Measurements from ENCODE around the gene OR52L1. TPM values are rescaled to one million over a fixed set of nuclear protein-coding genes. Genes with fewer than 3 reads are reported as not detected.

Gene OR52L1
- total RNA-seq: under 1 TPM in 2 of 8 experiments, not detected in 6; 0.21 to 0.62 TPM

- in situ Hi-C loops (cut with MboI; ENCODE audit: low pct_unique_long_range_greater_than_20kb in 2 of 9, low sequenced_read_pairs in 9 of 9, unreplicated experiment in 9 of 9): no loop called here
- H3K4me1 ChIP-seq (replicated peaks in 1 of 2): no peaks in the 10 kb centered on the region
These were observed at the start of gene OR52L1 for GRCh38 chr11:5986885-5987284. TSS of gene OR52L1 (minus strand) at chr11:5986985. CDS start at chr11:5986930, 55 bp downstream.

GRCh38 chr11:6030708-6031405 is 44.1 kb upstream of the OR52L1 start, which contains the start of gene OR56A1:
TSS of gene OR56A1 (minus strand) at chr11:6030758. CDS start at chr11:6027692, 3,066 bp downstream.
- no peak within 1 kb of the TSS for H3K27ac ChIP-seq
- no peaks in the 10 kb centered on the region for H3K4me1 ChIP-seq (replicated peaks in 1 of 2)
- 0 to 79% (median 46%) methylated on average over 1 of the region's 1 CpG for WGBS, 10 experiments
- ATAC-seq (replicated peaks in 6 of 8): no peak
- no peak within 1 kb of the TSS for H3K4me3 ChIP-seq
- in situ Hi-C loops (cut with MboI; ENCODE audit: low pct_unique_long_range_greater_than_20kb in 2 of 9, low sequenced_read_pairs in 9 of 9, unreplicated experiment in 9 of 9): loop anchor here in 2 of 9 experiments (25.0 kb wide), 2 partner anchors 281 to 306 kb away; partner anchors contain the start of gene CAVIN3 (in 1 of the 2)

More at GRCh38 chr11:5986885-5987284, at the start of gene OR52L1:
- no peak for ATAC-seq (replicated peaks in 6 of 8)
- 0 to 60% (median 20%) methylated on average over 1 of the region's 1 CpG; no CpG with 5 or more reads in 1 of the 10 experiments for WGBS, 10 experiments
- Histone ChIP-seq H3K4me3 (no peak within 1 kb of the TSS), H3K27ac (no peak within 1 kb of the TSS)

GRCh38 chr11:6027501-6027900 is 40.7 kb upstream of the OR52L1 start:
- Histone ChIP-seq H3K4me3 (no peak overlapping the region), H3K27ac (no peak overlapping the region), H3K4me1 (replicated peaks in 1 of 2) (no peaks in the 10 kb centered on the region)
- ATAC-seq (replicated peaks in 6 of 8): no peak
- in situ Hi-C loops (cut with MboI; ENCODE audit: low pct_unique_long_range_greater_than_20kb in 2 of 9, low sequenced_read_pairs in 9 of 9, unreplicated experiment in 9 of 9): loop anchor here in 2 of 9 experiments (25.0 kb wide), 2 partner anchors 285 to 310 kb away; partner anchors contain the start of gene CAVIN3 (in 1 of the 2)
- 60 to 100% (median 88%) methylated on average over 1 of the region's 1 CpG; no CpG with 5 or more reads in 7 of the 10 experiments for WGBS, 10 experiments

- no peak overlapping the region for H3K27ac ChIP-seq
- 82% methylated on average over 2 of the region's 2 CpGs; no CpG with 5 or more reads in 9 of the 10 experiments for WGBS, 10 experiments
- no peak for ATAC-seq (replicated peaks in 6 of 8)
- no peak overlapping the region for H3K4me3 ChIP-seq
- no peaks in the 10 kb centered on the region for H3K4me1 ChIP-seq (replicated peaks in 1 of 2)
- in situ Hi-C loops (cut with MboI; ENCODE audit: low pct_unique_long_range_greater_than_20kb in 2 of 9, low sequenced_read_pairs in 9 of 9, unreplicated experiment in 9 of 9): loop anchor here in 2 of 9 experiments (25.0 kb wide), 2 partner anchors 287 to 312 kb away; partner anchors contain the start of gene CAVIN3 (in 1 of the 2)
These were observed 38.3 kb upstream of the OR52L1 start for GRCh38 chr11:6025056-6025455.

GRCh38 chr11:6022956-6023355 is 36.2 kb upstream of the OR52L1 start:
- ATAC-seq (replicated peaks in 6 of 8): peak in 5 of 8 experiments; percentile 38 to 75 (median 58)
- 0 to 40% (median 3%) methylated on average over 1 to 4 of the region's 4 CpGs; no CpG with 5 or more reads in 1 of the 10 experiments for whole genome bisulfite sequencing, 10 experiments
- in situ Hi-C loops (cut with MboI; ENCODE audit: low pct_unique_long_range_greater_than_20kb in 2 of 9, low sequenced_read_pairs in 9 of 9, unreplicated experiment in 9 of 9): loop anchor here in 4 of 9 experiments (25.0 kb wide), 3 partner anchors 289 to 339 kb away; partner anchors contain the start of gene CAVIN3 (in 1 of the 4)

GRCh38 chr11:6013042-6013441 is 26.3 kb upstream of the OR52L1 start:
- in situ Hi-C loops (cut with MboI; ENCODE audit: low pct_unique_long_range_greater_than_20kb in 2 of 9, low sequenced_read_pairs in 9 of 9, unreplicated experiment in 9 of 9): loop anchor here in 4 of 9 experiments (25.0 kb wide), 3 partner anchors 299 to 349 kb away; partner anchors contain the start of gene CAVIN3 (in 1 of the 4)
- 60% methylated on average over 3 of the region's 3 CpGs; no CpG with 5 or more reads in 9 of the 10 experiments for WGBS, 10 experiments

More at GRCh38 chr11:6022956-6023355, 36.2 kb upstream of the OR52L1 start:
- H3K27ac ChIP-seq: no peak overlapping the region
- no peaks in the 10 kb centered on the region for H3K4me1 ChIP-seq (replicated peaks in 1 of 2)
- H3K4me3 ChIP-seq: no peak overlapping the region

GRCh38 chr11:6012035-6012668 is 25.4 kb upstream of the OR52L1 start:
- Histone ChIP-seq H3K4me3 (no peak overlapping the region), H3K27ac (no peak overlapping the region), H3K4me1 (replicated peaks in 1 of 2) (no peaks in the 10 kb centered on the region)
- 0 to 100% (median 62%) methylated on average over 1 to 3 of the region's 4 CpGs; no CpG with 5 or more reads in 3 of the 10 experiments for WGBS, 10 experiments
- in situ Hi-C loops (cut with MboI; ENCODE audit: low pct_unique_long_range_greater_than_20kb in 2 of 9, low sequenced_read_pairs in 9 of 9, unreplicated experiment in 9 of 9): loop anchor here in 4 of 9 experiments (25.0 kb wide), 3 partner anchors 300 to 350 kb away; partner anchors contain the start of gene CAVIN3 (in 1 of the 4)
- ATAC-seq (replicated peaks in 6 of 8): no peak

More at GRCh38 chr11:6013042-6013441, 26.3 kb upstream of the OR52L1 start:
- Histone ChIP-seq H3K4me3 (no peak overlapping the region), H3K27ac (no peak overlapping the region), H3K4me1 (replicated peaks in 1 of 2) (no peaks in the 10 kb centered on the region)
- ATAC-seq (replicated peaks in 6 of 8): no peak

- Histone ChIP-seq H3K4me1 (replicated peaks in 1 of 2) (no peaks in the 10 kb centered on the region), H3K4me3 (no peak within 1 kb of the TSS), H3K27ac (no peak within 1 kb of the TSS)
- in situ Hi-C loops (cut with MboI; ENCODE audit: low pct_unique_long_range_greater_than_20kb in 2 of 9, low sequenced_read_pairs in 9 of 9, unreplicated experiment in 9 of 9): loop anchor here in 4 of 9 experiments (25.0 kb wide), 3 partner anchors 305 to 355 kb away; partner anchors contain the start of gene CAVIN3 (in 1 of the 4)
- ATAC-seq (replicated peaks in 6 of 8): no peak
These were observed 20.1 kb upstream of the OR52L1 start, which contains the start of gene OR56A4 for GRCh38 chr11:6006846-6007245. TSS of gene OR56A4 (minus strand) at chr11:6006946. CDS start at chr11:6002992, 3,954 bp downstream.

GRCh38 chr11:6006395-6006794 is 19.6 kb upstream of the OR52L1 start:
- Histone ChIP-seq H3K4me1 (replicated peaks in 1 of 2) (no peaks in the 10 kb centered on the region), H3K4me3 (no peak overlapping the region), H3K27ac (no peak overlapping the region)
- no peak for ATAC-seq (replicated peaks in 6 of 8)
- in situ Hi-C loops (cut with MboI; ENCODE audit: low pct_unique_long_range_greater_than_20kb in 2 of 9, low sequenced_read_pairs in 9 of 9, unreplicated experiment in 9 of 9): loop anchor here in 4 of 9 experiments (25.0 kb wide), 3 partner anchors 306 to 356 kb away; partner anchors contain the start of gene CAVIN3 (in 1 of the 4)

- Histone ChIP-seq H3K4me1 (replicated peaks in 1 of 2) (no peaks in the 10 kb centered on the region), H3K27ac (no peak overlapping the region), H3K4me3 (no peak overlapping the region)
- no peak for ATAC-seq (replicated peaks in 6 of 8)
- in situ Hi-C loops (cut with MboI; ENCODE audit: low pct_unique_long_range_greater_than_20kb in 2 of 9, low sequenced_read_pairs in 9 of 9, unreplicated experiment in 9 of 9): loop anchor here in 4 of 9 experiments (25.0 kb wide), 3 partner anchors 310 to 360 kb away; partner anchors contain the start of gene CAVIN3 (in 1 of the 4)
- 0 to 91% (median 85%) methylated on average over 1 to 5 of the region's 7 CpGs; no CpG with 5 or more reads in 5 of the 10 experiments for WGBS, 10 experiments
These were observed 15.5 kb upstream of the OR52L1 start for GRCh38 chr11:6002202-6002699.

GRCh38 chr11:5994791-5995190 is 8.0 kb upstream of the OR52L1 start:
- no peak for ATAC-seq (replicated peaks in 6 of 8)
- in situ Hi-C loops (cut with MboI; ENCODE audit: low pct_unique_long_range_greater_than_20kb in 2 of 9, low sequenced_read_pairs in 9 of 9, unreplicated experiment in 9 of 9): no loop called here
- 0 to 83% (median 72%) methylated on average over 1 to 7 of the region's 14 CpGs; no CpG with 5 or more reads in 3 of the 10 experiments for WGBS, 10 experiments
- Histone ChIP-seq H3K4me3 (no peak overlapping the region), H3K4me1 (replicated peaks in 1 of 2) (no peaks in the 10 kb centered on the region), H3K27ac (no peak overlapping the region)

- ATAC-seq (replicated peaks in 6 of 8): peak in 3 of 8 experiments; percentile 65 to 71 (median 71)
- Histone ChIP-seq H3K4me3 (no peak overlapping the region), H3K27ac (no peak overlapping the region), H3K4me1 (replicated peaks in 1 of 2) (no peaks in the 10 kb centered on the region)
- WGBS, 10 experiments: 0 to 90% (median 51%) methylated on average over 1 to 3 of the region's 3 CpGs; no CpG with 5 or more reads in 4 of the 10 experiments
- in situ Hi-C loops (cut with MboI; ENCODE audit: low pct_unique_long_range_greater_than_20kb in 2 of 9, low sequenced_read_pairs in 9 of 9, unreplicated experiment in 9 of 9): no loop called here
These were observed 5.9 kb upstream of the OR52L1 start for GRCh38 chr11:5992604-5993251.
